Thyroid gland (tissue), 4 donors: ENCODE results near the gene CLK4. TPM values are rescaled to one million over a fixed set of nuclear protein-coding genes. Genes with fewer than 3 reads are reported as not detected.

Experiments used
- DNase-seq, 2 donors: peaks; one replicate each; pipeline ENCODE4 v3.0.0-alpha.2; 2019
- H3K27ac ChIP-seq, 3 donors: fragments of 200-600 bp; sonication (generic); 1 replicate in 2 of 3; 2 replicates in 1 of 3; pipeline ENCODE4 v1.5.1; 2016 to 2019; ENCODE audit warnings: mild to moderate bottlenecking in 1 of 3, moderate library complexity in 1 of 3
- H3K27me3 ChIP-seq: fragments of 200-600 bp; sonication (generic); one replicate; pipeline ENCODE4 v1.5.1; 2019
- H3K36me3 ChIP-seq, 2 donors: fragments of 200-600 bp; sonication (generic); one replicate each; pipeline ENCODE4 v1.5.1; 2016 to 2019
- H3K4me1 ChIP-seq, 2 donors: fragments of 200-600 bp; sonication (generic); one replicate each; pipeline ENCODE4 v1.5.1; 2017 to 2019
- H3K4me3 ChIP-seq, 3 donors: fragments of 200-600 bp; sonication (generic); replicated peaks in 1 of 3; 1 replicate in 2 of 3; 2 replicates in 1 of 3; pipeline ENCODE4 v1.5.1; 2016; ENCODE audit warnings: mild to moderate bottlenecking in 1 of 3
- H3K9me3 ChIP-seq: fragments of 200-600 bp; sonication (generic); one replicate; pipeline ENCODE4 v1.5.1; 2017
- POLR2A ChIP-seq, 2 donors: fragments of 450-650 bp; IDR thresholded peaks; one replicate each; pipeline ENCODE4 v1.6.1; 2017; ENCODE audit warnings: antibody characterized with exemption in 2 of 2, mild to moderate bottlenecking in 2 of 2, moderate library complexity in 1 of 2
- WGBS, 2 donors: methylation state at CpG; one replicate each; pipeline ENCODE4 v1.1.5; 2017; 5-methylcytosine and 5-hydroxymethylcytosine counted together
- intact Hi-C: fragments of 100-400 bp; cut with DNase I; formaldehyde crosslinking; loops from one replicate; pipeline ENCODE4 v1.15.1; 2023
- total RNA-seq, 4 donors: library from RNA; depleted of rRNA; stranded (reverse); fragments of >200 nt; gene quantifications; one replicate each; pipeline ENCODE4 v1.2.3, GENCODE V29; 2016
- TF ChIP-seq, protein P1 (sequence below), 6 experiments: fragments of 200-600 bp in 3 of 6; fragments of 450-650 bp in 3 of 6; sonication (generic) in 3 of 6; IDR thresholded peaks; one replicate each; pipeline ENCODE4 v1.5.1; 2016 to 2019; ENCODE audit warnings: antibody characterized with exemption in 6 of 6, mild to moderate bottlenecking in 2 of 6, inconsistent platforms in 1 of 6, moderate library complexity in 1 of 6

CLK4 gene
- total RNA-seq, 4 donors from 2014 or later, result 35.8 to 91.2 (median 70.3) TPM

DNA sequence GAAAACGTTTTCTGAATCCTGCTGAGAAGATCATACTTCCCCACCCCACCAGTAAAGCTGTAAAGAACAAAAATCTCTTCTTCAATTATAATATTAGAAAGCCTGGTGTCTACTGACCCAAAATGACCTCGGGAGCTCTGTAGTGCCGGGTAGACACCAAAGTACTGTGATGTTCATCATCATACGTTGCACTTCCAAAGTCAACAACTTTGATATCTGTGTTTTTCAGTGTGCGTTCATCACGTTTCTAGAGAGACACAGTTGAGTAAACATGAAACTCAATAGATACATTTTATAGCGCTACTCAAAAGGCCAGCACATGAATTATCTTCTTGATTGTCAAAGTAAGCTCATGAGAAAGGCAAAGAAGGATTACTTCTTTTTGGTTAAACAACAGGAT lies 14.6 kb downstream of the CLK4 start:
- intact Hi-C loops, result no loop called here
- H3K27me3 ChIP-seq, result no peaks in the 10 kb centered on the region
- H3K9me3 ChIP-seq, result no peaks in the 10 kb centered on the region
- WGBS, 2 donors, result 75 to 82% methylated on average over 7 of the region's 7 CpGs
- no peak overlapping the region for H3K4me3 ChIP-seq
- no peak for TF ChIP-seq POLR2A (IDR thresholded peaks at IDR 0.05)
- TF ChIP-seq, protein P1, sequence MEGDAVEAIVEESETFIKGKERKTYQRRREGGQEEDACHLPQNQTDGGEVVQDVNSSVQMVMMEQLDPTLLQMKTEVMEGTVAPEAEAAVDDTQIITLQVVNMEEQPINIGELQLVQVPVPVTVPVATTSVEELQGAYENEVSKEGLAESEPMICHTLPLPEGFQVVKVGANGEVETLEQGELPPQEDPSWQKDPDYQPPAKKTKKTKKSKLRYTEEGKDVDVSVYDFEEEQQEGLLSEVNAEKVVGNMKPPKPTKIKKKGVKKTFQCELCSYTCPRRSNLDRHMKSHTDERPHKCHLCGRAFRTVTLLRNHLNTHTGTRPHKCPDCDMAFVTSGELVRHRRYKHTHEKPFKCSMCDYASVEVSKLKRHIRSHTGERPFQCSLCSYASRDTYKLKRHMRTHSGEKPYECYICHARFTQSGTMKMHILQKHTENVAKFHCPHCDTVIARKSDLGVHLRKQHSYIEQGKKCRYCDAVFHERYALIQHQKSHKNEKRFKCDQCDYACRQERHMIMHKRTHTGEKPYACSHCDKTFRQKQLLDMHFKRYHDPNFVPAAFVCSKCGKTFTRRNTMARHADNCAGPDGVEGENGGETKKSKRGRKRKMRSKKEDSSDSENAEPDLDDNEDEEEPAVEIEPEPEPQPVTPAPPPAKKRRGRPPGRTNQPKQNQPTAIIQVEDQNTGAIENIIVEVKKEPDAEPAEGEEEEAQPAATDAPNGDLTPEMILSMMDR (IDR thresholded peaks at IDR 0.05), result no peak
- H3K4me1 ChIP-seq, result no peaks in the 10 kb centered on the region
- H3K36me3 ChIP-seq, result peaks cover 80 to 85% of the 10 kb centered on the region in 2 donors
- no peak for DNase-seq
- no peak overlapping the region for H3K27ac ChIP-seq

GRCh38 chr5:178606269-178606668 lies 20.6 kb downstream of the CLK4 start:
- peaks cover 55 to 67% of the 10 kb centered on the region in 2 donors for H3K36me3 ChIP-seq
- intact Hi-C loops, result no loop called here
- H3K4me3 ChIP-seq, result no peak overlapping the region
- H3K9me3 ChIP-seq, result no peaks in the 10 kb centered on the region
- WGBS, 2 donors, result 75 to 86% methylated on average over 3 of the region's 3 CpGs
- no peaks in the 10 kb centered on the region for H3K27me3 ChIP-seq
- H3K4me1 ChIP-seq, result no peaks in the 10 kb centered on the region
- TF ChIP-seq, protein P1 (IDR thresholded peaks at IDR 0.05), result no peak
- no peak for TF ChIP-seq POLR2A (IDR thresholded peaks at IDR 0.05)
- no peak overlapping the region for H3K27ac ChIP-seq
- DNase-seq, result no peak

- DNase-seq, result no peak
- 84 to 85% methylated on average over 3 of the region's 3 CpGs for WGBS, 2 donors
- TF ChIP-seq, protein P1 (IDR thresholded peaks at IDR 0.05), result no peak
- no peak for TF ChIP-seq POLR2A (IDR thresholded peaks at IDR 0.05)
- no peaks in the 10 kb centered on the region for H3K4me1 ChIP-seq
- no peak overlapping the region for H3K27ac ChIP-seq
- intact Hi-C loops, result no loop called here
- peaks cover 52 to 63% of the 10 kb centered on the region in 2 donors for H3K36me3 ChIP-seq
- H3K4me3 ChIP-seq, result no peak overlapping the region
- no peaks in the 10 kb centered on the region for H3K9me3 ChIP-seq
- no peaks in the 10 kb centered on the region for H3K27me3 ChIP-seq
Measured at GRCh38 chr5:178605788-178606187, 21.1 kb downstream of the CLK4 start.

DNA sequence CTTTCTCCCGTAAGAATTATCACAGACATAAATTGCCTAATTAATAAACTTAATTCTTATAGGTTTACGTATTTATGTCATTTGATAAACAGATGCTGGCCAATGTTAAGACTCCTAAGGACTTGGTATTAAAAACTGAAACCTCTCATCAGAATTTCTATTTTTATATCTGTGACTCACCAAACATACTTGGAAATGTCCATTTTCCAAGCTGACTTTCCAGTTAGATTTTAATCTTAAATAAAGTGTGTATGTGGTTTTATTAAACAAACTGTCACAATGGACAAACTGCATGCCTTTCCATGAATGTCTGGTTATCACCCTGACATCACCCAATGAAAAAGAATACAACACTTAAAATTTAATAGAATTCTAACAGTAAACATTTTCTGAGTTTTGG lies 24.1 kb downstream of the CLK4 start:
- 92 to 95% methylated on average over 2 of the region's 2 CpGs for WGBS, 2 donors
- no peak for DNase-seq
- TF ChIP-seq, protein P1 (IDR thresholded peaks at IDR 0.05), result no peak
- TF ChIP-seq POLR2A (IDR thresholded peaks at IDR 0.05), result no peak
- Histone ChIP-seq H3K9me3 (no peaks in the 10 kb centered on the region), H3K4me1 (no peaks in the 10 kb centered on the region), H3K27me3 (no peaks in the 10 kb centered on the region), H3K4me3 (no peak overlapping the region), H3K36me3 (peaks cover 33 to 44% of the 10 kb centered on the region in 2 donors), H3K27ac (no peak overlapping the region)
- intact Hi-C loops, result no loop called here

- no peaks in the 10 kb centered on the region for H3K9me3 ChIP-seq
- no peak overlapping the region for H3K4me3 ChIP-seq
- H3K27me3 ChIP-seq, result no peaks in the 10 kb centered on the region
- intact Hi-C loops, result no loop called here
- H3K27ac ChIP-seq, result no peak overlapping the region
- peaks cover 4 to 6% of the 10 kb centered on the region in 2 donors for H3K4me1 ChIP-seq
- TF ChIP-seq POLR2A (IDR thresholded peaks at IDR 0.05), result no peak
- TF ChIP-seq, protein P1 (IDR thresholded peaks at IDR 0.05), result no peak
- H3K36me3 ChIP-seq, result peaks cover 0 to 10% of the 10 kb centered on the region in 2 donors
- WGBS, 2 donors, result 73 to 94% methylated on average over 2 of the region's 2 CpGs
- no peak for DNase-seq
Measured at GRCh38 chr5:178595750-178596149, 31.1 kb downstream of the CLK4 start.
